ENCODE data around the gene EEFSEC. TPM values are rescaled to one million over a fixed set of nuclear protein-coding genes. Genes with fewer than 3 reads are reported as not detected.

Gene EEFSEC
- total RNA-seq, 1 donor from 2014 or later: 22.0 TPM

- Mint-ChIP-seq H3K9me3 (no peaks in the 10 kb centered on the region), H3K4me3 (ENCODE audit: low read depth) (no peak overlapping the region), H3K4me1 (ENCODE audit: low read depth) (no peaks in the 10 kb centered on the region), H3K27ac (no peak overlapping the region), H3K27me3 (ENCODE audit: low read depth) (no peaks in the 10 kb centered on the region), H3K36me3 (ENCODE audit: low read depth) (no peaks in the 10 kb centered on the region)
- intact Hi-C loops (cut with micrococcal nuclease): no loop called here
- DNase-seq (ENCODE audit: low spot score): no peak
Measured at GRCh38 chr3:128277378-128278069, 124.2 kb downstream of the EEFSEC start.

- H3K4me1 Mint-ChIP-seq (ENCODE audit: low read depth): no peaks in the 10 kb centered on the region
- H3K9me3 Mint-ChIP-seq: no peaks in the 10 kb centered on the region
- H3K4me3 Mint-ChIP-seq (ENCODE audit: low read depth): no peak overlapping the region
- DNase-seq (ENCODE audit: low spot score): no peak
- intact Hi-C loops (cut with micrococcal nuclease): no loop called here
- no peaks in the 10 kb centered on the region for H3K36me3 Mint-ChIP-seq (ENCODE audit: low read depth)
- H3K27ac Mint-ChIP-seq: no peak overlapping the region
- H3K27me3 Mint-ChIP-seq (ENCODE audit: low read depth): no peaks in the 10 kb centered on the region
Measured at GRCh38 chr3:128278130-128278529, 124.8 kb downstream of the EEFSEC start.

GRCh38 chr3:128278761-128279600 is 125.7 kb downstream of the EEFSEC start:
- no peaks in the 10 kb centered on the region for H3K27me3 Mint-ChIP-seq (ENCODE audit: low read depth)
- DNase-seq (ENCODE audit: low spot score): no peak
- H3K27ac Mint-ChIP-seq: no peak overlapping the region
- H3K4me1 Mint-ChIP-seq (ENCODE audit: low read depth): no peaks in the 10 kb centered on the region
- H3K4me3 Mint-ChIP-seq (ENCODE audit: low read depth): no peak overlapping the region
- no peaks in the 10 kb centered on the region for H3K9me3 Mint-ChIP-seq
- H3K36me3 Mint-ChIP-seq (ENCODE audit: low read depth): no peaks in the 10 kb centered on the region
- intact Hi-C loops (cut with micrococcal nuclease): no loop called here

DNA sequence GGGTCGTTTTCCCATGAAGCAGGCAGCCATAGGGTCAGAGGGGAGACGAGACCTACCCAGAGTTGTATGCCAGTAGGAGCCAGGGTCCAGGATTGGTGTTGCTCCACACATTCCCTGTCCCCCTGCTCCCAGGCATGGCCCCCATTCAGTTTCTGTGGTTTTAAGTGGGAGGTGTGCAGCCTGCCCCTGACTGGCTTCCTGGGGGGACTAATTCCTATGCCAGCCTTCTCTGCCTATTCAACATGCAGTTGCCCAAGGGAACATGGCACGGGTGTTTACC is 126.3 kb downstream of the EEFSEC start:
- Mint-ChIP-seq H3K27me3 (ENCODE audit: low read depth) (no peaks in the 10 kb centered on the region), H3K4me1 (ENCODE audit: low read depth) (no peaks in the 10 kb centered on the region), H3K4me3 (ENCODE audit: low read depth) (no peak overlapping the region), H3K27ac (no peak overlapping the region), H3K9me3 (no peaks in the 10 kb centered on the region), H3K36me3 (ENCODE audit: low read depth) (no peaks in the 10 kb centered on the region)
- no peak for DNase-seq (ENCODE audit: low spot score)
- intact Hi-C loops (cut with micrococcal nuclease): no loop called here

- intact Hi-C loops (cut with micrococcal nuclease): no loop called here
- Mint-ChIP-seq H3K27ac (no peak overlapping the region), H3K4me3 (ENCODE audit: low read depth) (no peak overlapping the region), H3K36me3 (ENCODE audit: low read depth) (no peaks in the 10 kb centered on the region), H3K27me3 (ENCODE audit: low read depth) (no peaks in the 10 kb centered on the region), H3K4me1 (ENCODE audit: low read depth) (no peaks in the 10 kb centered on the region), H3K9me3 (no peaks in the 10 kb centered on the region)
- no peak for DNase-seq (ENCODE audit: low spot score)
Measured at GRCh38 chr3:128280481-128281052, 127.3 kb downstream of the EEFSEC start.

DNA sequence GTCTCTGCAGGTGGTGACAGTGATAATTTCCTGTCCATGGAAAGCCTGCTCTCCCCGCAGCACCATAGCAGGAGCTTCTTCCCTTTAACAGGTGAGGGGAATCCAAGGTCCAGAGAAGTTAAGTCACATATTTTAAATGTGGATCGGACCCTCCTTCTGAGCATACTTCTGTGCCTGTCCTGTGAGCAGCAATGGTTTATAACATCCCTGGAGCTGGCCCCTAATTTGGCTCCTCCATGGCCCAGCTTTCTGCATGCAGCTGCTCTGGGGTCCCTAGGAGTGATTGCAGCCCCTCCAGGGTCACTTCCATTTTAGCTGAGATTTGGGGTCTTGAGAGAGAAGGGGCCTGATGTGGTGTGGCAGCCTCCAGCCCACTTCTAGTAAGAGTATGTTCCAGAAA is 127.8 kb downstream of the EEFSEC start:
- Mint-ChIP-seq H3K27me3 (ENCODE audit: low read depth) (no peaks in the 10 kb centered on the region), H3K4me3 (ENCODE audit: low read depth) (no peak overlapping the region), H3K36me3 (ENCODE audit: low read depth) (no peaks in the 10 kb centered on the region), H3K27ac (no peak overlapping the region), H3K9me3 (no peaks in the 10 kb centered on the region), H3K4me1 (ENCODE audit: low read depth) (no peaks in the 10 kb centered on the region)
- intact Hi-C loops (cut with micrococcal nuclease): no loop called here
- no peak for DNase-seq (ENCODE audit: low spot score)

DNA sequence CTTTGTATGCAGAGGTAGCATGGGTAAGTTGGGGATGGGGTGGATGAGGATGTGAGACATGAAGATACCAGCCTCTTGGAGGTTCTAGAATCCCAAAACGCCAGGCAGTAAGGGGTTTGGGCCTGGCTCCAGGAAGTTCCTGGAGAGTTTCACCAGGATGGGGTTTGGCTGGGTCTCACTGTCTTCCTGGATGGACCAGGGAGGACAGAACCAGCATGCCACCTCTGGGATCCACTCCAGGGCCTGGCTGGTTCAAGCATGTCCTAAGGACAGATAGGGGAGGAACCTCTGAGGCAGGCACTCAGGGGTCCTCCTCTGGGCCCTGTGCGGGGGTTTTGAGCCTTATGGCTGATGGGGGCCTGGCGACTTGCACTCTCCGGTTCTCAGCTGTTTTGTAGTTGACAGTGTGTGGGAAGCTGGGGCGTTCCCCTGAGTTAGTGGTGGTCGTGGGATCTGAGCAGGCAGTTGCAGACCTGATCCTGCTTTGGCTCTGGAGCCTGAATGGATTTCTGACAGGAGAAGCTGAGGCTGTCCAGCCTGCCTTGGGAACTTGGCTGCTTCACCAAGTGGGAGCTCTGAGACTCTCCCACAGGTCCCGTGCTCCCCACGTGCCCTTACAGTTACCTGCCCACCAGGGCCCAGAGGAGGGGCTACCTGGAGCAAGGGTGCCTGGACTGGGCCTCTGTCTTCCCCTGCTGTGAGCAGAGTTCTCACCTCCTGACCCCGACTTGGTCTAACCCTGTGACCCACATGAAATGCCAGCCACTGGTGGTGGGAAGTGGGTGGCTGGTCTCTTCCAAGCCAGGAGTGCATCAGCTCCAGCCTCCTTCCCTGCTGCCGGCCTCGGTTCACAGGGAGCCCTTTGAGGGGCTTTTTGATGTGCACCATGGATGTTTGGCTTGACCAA is 128.4 kb downstream of the EEFSEC start:
- no peaks in the 10 kb centered on the region for H3K36me3 Mint-ChIP-seq (ENCODE audit: low read depth)
- no peaks in the 10 kb centered on the region for H3K9me3 Mint-ChIP-seq
- intact Hi-C loops (cut with micrococcal nuclease): no loop called here
- H3K4me1 Mint-ChIP-seq (ENCODE audit: low read depth): no peaks in the 10 kb centered on the region
- no peaks in the 10 kb centered on the region for H3K27me3 Mint-ChIP-seq (ENCODE audit: low read depth)
- no peak for DNase-seq (ENCODE audit: low spot score)
- H3K4me3 Mint-ChIP-seq (ENCODE audit: low read depth): no peak overlapping the region
- no peak overlapping the region for H3K27ac Mint-ChIP-seq

DNA sequence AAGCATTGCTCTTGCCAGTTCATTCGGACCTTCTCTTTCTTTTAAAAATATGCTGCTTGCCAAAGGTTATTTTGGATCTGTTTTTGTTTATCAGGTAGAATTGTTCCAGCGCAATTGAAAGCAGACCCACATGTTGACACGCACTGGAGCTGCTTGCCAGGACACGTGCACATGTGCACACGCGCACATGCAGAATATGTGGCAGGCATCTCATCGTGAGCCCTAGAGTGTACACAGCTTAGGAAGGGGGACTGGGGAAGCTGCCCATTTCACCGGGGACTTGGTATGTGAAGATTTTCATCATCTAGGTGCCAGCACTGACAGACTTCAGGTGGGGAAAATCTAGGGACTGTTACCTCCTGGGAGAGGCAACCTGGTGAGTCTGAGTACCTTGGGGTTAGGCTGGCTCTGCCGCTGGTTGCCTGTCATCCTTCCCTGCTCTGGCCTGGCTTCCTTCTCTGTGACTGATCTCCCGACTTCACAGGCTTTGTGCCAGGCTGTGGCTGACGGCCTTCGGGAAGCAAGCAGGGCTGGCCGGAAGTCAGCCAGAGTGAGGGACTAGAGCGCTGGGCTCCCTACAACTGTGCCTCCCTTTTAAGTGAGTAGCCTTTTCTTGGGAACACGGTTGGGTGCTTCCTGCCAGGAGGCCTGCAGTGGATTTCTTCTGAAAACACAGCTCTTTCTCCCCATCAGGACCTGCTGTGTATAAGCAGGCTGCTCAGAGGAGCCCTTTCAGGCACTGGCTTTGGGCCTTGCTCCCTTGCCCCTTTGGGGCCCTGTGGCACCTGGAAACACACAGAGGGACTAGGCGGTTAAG is 129.3 kb downstream of the EEFSEC start:
- intact Hi-C loops (cut with micrococcal nuclease): no loop called here
- Mint-ChIP-seq H3K27ac (no peak overlapping the region), H3K36me3 (ENCODE audit: low read depth) (peaks cover 4% of the 10 kb centered on the region), H3K9me3 (no peaks in the 10 kb centered on the region), H3K4me3 (ENCODE audit: low read depth) (no peak overlapping the region), H3K27me3 (ENCODE audit: low read depth) (no peaks in the 10 kb centered on the region), H3K4me1 (ENCODE audit: low read depth) (no peaks in the 10 kb centered on the region)
- no peak for DNase-seq (ENCODE audit: low spot score)

GRCh38 chr3:128283421-128283820 is 130.1 kb downstream of the EEFSEC start:
- no peaks in the 10 kb centered on the region for H3K4me1 Mint-ChIP-seq (ENCODE audit: low read depth)
- intact Hi-C loops (cut with micrococcal nuclease): no loop called here
- peaks cover 7% of the 10 kb centered on the region for H3K36me3 Mint-ChIP-seq (ENCODE audit: low read depth)
- H3K4me3 Mint-ChIP-seq (ENCODE audit: low read depth): no peak overlapping the region
- H3K27me3 Mint-ChIP-seq (ENCODE audit: low read depth): no peaks in the 10 kb centered on the region
- no peak overlapping the region for H3K27ac Mint-ChIP-seq
- DNase-seq (ENCODE audit: low spot score): no peak
- H3K9me3 Mint-ChIP-seq: no peaks in the 10 kb centered on the region

DNA sequence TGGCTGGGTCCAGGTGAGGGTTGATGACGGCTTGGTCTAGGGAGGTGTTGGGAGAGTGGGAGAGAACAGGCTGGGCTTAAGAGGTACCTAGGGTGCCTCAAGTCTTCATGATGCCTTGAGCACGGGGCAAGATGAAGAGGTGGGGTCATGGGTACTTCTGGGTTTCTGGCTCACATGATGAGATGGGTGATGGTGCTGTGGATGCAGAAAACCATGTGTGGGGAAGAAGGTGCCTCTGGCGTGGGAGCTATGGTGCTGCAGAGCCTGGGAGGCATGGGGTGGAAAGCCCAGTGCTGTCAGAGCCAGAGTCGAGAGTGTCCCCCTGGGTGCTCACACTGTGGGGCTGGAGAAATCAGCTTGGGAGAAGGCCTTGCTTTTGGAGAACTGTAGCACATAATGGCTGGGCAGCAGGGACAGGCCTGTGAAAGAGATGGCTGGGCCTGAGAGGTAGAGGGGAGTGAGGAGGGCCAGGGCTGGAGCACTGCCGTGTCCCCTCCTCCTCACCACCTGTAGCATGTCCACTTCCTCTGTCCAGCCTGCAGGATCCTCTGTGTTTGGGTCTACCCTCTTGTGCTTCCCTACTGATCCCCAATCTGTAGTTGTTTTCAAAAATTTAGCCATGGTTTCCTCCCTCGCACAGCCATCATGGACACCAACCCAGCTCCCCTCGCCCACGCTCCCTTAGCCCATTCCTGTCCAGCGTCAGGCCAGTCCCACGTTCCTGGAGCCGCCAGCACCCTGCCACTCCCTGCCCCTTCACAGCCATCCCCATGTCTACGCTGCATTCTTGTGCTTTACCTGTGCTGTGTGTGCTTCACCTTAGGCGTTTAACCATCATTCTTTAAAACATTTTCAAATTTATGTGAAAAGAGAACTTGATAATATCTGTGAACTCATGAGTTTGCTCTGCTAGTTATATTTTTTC is 132.0 kb downstream of the EEFSEC start:
- Mint-ChIP-seq H3K9me3 (peaks cover 5% of the 10 kb centered on the region), H3K4me1 (ENCODE audit: low read depth) (no peaks in the 10 kb centered on the region), H3K27me3 (ENCODE audit: low read depth) (no peaks in the 10 kb centered on the region), H3K4me3 (ENCODE audit: low read depth) (no peak overlapping the region), H3K36me3 (ENCODE audit: low read depth) (peaks cover 13% of the 10 kb centered on the region), H3K27ac (no peak overlapping the region)
- DNase-seq (ENCODE audit: low spot score): peak; percentile 4
- intact Hi-C loops (cut with micrococcal nuclease): no loop called here

DNA sequence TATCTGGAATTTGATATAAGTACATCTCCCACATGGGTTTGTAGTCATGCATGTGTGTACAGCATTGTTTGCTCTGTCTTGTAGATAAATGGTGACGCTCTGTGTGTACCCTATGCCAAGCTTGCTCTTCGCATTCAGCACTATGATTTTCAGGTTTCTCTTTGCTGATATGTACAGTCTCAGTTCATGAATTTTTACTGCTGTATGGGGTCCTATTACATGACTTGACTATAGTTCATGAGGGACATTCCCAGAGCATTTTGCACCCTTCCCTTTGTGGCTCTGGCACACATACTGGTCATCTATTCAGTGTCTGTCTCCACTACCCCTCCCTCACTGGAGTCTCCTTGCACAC is 132.7 kb downstream of the EEFSEC start:
- intact Hi-C loops (cut with micrococcal nuclease): no loop called here

More for the DNA sequence above, 132.7 kb downstream of the EEFSEC start:
- H3K36me3 Mint-ChIP-seq (ENCODE audit: low read depth): peaks cover 14% of the 10 kb centered on the region
- peaks cover 7% of the 10 kb centered on the region for H3K9me3 Mint-ChIP-seq
- no peaks in the 10 kb centered on the region for H3K4me1 Mint-ChIP-seq (ENCODE audit: low read depth)
- no peak for DNase-seq (ENCODE audit: low spot score)
- no peak overlapping the region for H3K4me3 Mint-ChIP-seq (ENCODE audit: low read depth)
- H3K27ac Mint-ChIP-seq: no peak overlapping the region
- no peaks in the 10 kb centered on the region for H3K27me3 Mint-ChIP-seq (ENCODE audit: low read depth)
